WTC11 (cell line): Measurements from ENCODE around the gene ZFHX2. TPM values are rescaled to one million over a fixed set of nuclear protein-coding genes. Genes with fewer than 3 reads are reported as not detected.

Experiments used
- ATAC-seq: fragments of 200-7000 bp; cut with Tn5 transposase; 2 replicates; pipeline ENCODE4 v1.10.0; 2021; ENCODE audit warnings: mild to moderate bottlenecking, moderate library complexity
- CTCF ChIA-PET: fragments of 300-600 bp; sonication (Branson Sonifier 250); formaldehyde crosslinking; loops from one replicate; lab custom pipeline; 2021; ENCODE audit warnings: antibody characterized with exemption; lab: Charles Lee
- POLR2A ChIA-PET: fragments of 350-600 bp; sonication (Branson Sonifier 250); formaldehyde crosslinking; loops from one replicate; lab custom pipeline; 2021; ENCODE audit warnings: antibody characterized with exemption; lab: Charles Lee
- DNase-seq: peaks from one replicate; pipeline ENCODE4 v3.0.0; 2021; ENCODE audit warnings: low spot score
- H3K27ac Mint-ChIP-seq: 2 replicates; pipeline ENCODE4 v1.8.0; 2021; ENCODE audit warnings: mixed read lengths
- H3K27me3 Mint-ChIP-seq: 2 replicates; pipeline ENCODE4 v1.8.0; 2021; ENCODE audit warnings: low read depth, mild to moderate bottlenecking, moderate library complexity, mixed read lengths
- H3K36me3 Mint-ChIP-seq: 2 replicates; pipeline ENCODE4 v1.8.0; 2021; ENCODE audit warnings: mixed read lengths
- H3K4me1 Mint-ChIP-seq: 2 replicates; pipeline ENCODE4 v1.8.0; 2022; ENCODE audit warnings: mixed read lengths
- H3K4me3 Mint-ChIP-seq: 2 replicates; pipeline ENCODE4 v1.8.0; 2021; ENCODE audit warnings: mild to moderate bottlenecking, moderate library complexity, mixed read lengths
- H3K9me3 Mint-ChIP-seq: 2 replicates; pipeline ENCODE4 v1.8.0; 2021; ENCODE audit warnings: mixed read lengths
- ARID4B ChIP-seq: sonication (generic); formaldehyde crosslinking; IDR thresholded peaks from 2 replicates; pipeline ENCODE4 v1.8.0; 2023; ENCODE audit warnings: missing genetic modification reagents, mild to moderate bottlenecking, borderline replicate concordance
- CBFB ChIP-seq: sonication (generic); formaldehyde crosslinking; IDR thresholded peaks from 2 replicates; pipeline ENCODE4 v1.8.1; 2022; ENCODE audit warnings: mild to moderate bottlenecking, low read depth, missing genetic modification reagents
- CREM ChIP-seq: sonication (generic); formaldehyde crosslinking; IDR thresholded peaks from 2 replicates; pipeline ENCODE4 v1.8.1; 2022; ENCODE audit warnings: mild to moderate bottlenecking, missing genetic modification reagents, moderate library complexity
- FOXJ3 ChIP-seq: sonication (generic); formaldehyde crosslinking; IDR thresholded peaks from 2 replicates; pipeline ENCODE4 v1.9.0; 2021; ENCODE audit warnings: missing genetic modification reagents, mild to moderate bottlenecking, borderline replicate concordance
- GRHL2 ChIP-seq: fragments of 250-450 bp; sonication (Bioruptor Pico); IDR thresholded peaks from 2 replicates; pipeline ENCODE4 v1.8.0; 2022; ENCODE audit warnings: mild to moderate bottlenecking, moderate library complexity; ENCODE audit not compliant: insufficient replicate concordance, severe bottlenecking
- IRF2 ChIP-seq: sonication (generic); formaldehyde crosslinking; IDR thresholded peaks from 2 replicates; pipeline ENCODE4 v1.8.0; 2022; ENCODE audit warnings: low read depth, missing genetic modification reagents, borderline replicate concordance
- JAZF1 ChIP-seq: fragments of 250-450 bp; sonication (Bioruptor Pico); IDR thresholded peaks from 2 replicates; pipeline ENCODE4 v1.9.0; 2021; ENCODE audit warnings: moderate library complexity, mild to moderate bottlenecking, inconsistent platforms
- KAT7 ChIP-seq: sonication (generic); formaldehyde crosslinking; IDR thresholded peaks from 2 replicates; pipeline ENCODE4 v1.8.1; 2023; ENCODE audit warnings: missing genetic modification reagents, mild to moderate bottlenecking, borderline replicate concordance
- MLX ChIP-seq: sonication (generic); formaldehyde crosslinking; IDR thresholded peaks from 2 replicates; pipeline ENCODE4 v1.8.1; 2023; ENCODE audit warnings: mild to moderate bottlenecking, missing genetic modification reagents, moderate library complexity
- PRDM15 ChIP-seq: sonication (generic); formaldehyde crosslinking; IDR thresholded peaks from 2 replicates; pipeline ENCODE4 v1.8.0; 2022; ENCODE audit warnings: missing genetic modification reagents
- RELA ChIP-seq: sonication (generic); formaldehyde crosslinking; IDR thresholded peaks from 2 replicates; pipeline ENCODE4 v1.8.1; 2022; ENCODE audit warnings: missing genetic modification reagents, mild to moderate bottlenecking, borderline replicate concordance
- SMAD3 ChIP-seq: sonication (generic); formaldehyde crosslinking; IDR thresholded peaks from 2 replicates; pipeline ENCODE4 v1.8.0; 2022; ENCODE audit warnings: missing genetic modification reagents, mild to moderate bottlenecking, borderline replicate concordance
- ZNF281 ChIP-seq: sonication (generic); formaldehyde crosslinking; IDR thresholded peaks from 2 replicates; pipeline ENCODE4 v1.8.0; 2023; ENCODE audit warnings: mild to moderate bottlenecking, missing genetic modification reagents
- total RNA-seq: library from RNA; stranded (reverse); gene quantifications from 3 replicates; pipeline ENCODE4 v1.2.3, GENCODE V29; 2021
- TF ChIP-seq, protein P1 (sequence below): sonication (generic); formaldehyde crosslinking; IDR thresholded peaks from 2 replicates; pipeline ENCODE4 v1.8.0; 2022; ENCODE audit warnings: mild to moderate bottlenecking, missing genetic modification reagents
- TF ChIP-seq, protein P2 (sequence below): sonication (generic); formaldehyde crosslinking; IDR thresholded peaks from 2 replicates; pipeline ENCODE4 v1.8.0; 2022; ENCODE audit warnings: mild to moderate bottlenecking, missing genetic modification reagents

Gene ZFHX2
- total RNA-seq, 1 experiment from 2014 or later, result 16.4 TPM

- no peak for TF ChIP-seq MLX (CRISPR knock-in tag)
- TF ChIP-seq, all 79 proteins: peak for 0
Observed at GRCh38 chr14:23565626-23566025, 14.1 kb upstream of the ZFHX2 start (continued).

DNA sequence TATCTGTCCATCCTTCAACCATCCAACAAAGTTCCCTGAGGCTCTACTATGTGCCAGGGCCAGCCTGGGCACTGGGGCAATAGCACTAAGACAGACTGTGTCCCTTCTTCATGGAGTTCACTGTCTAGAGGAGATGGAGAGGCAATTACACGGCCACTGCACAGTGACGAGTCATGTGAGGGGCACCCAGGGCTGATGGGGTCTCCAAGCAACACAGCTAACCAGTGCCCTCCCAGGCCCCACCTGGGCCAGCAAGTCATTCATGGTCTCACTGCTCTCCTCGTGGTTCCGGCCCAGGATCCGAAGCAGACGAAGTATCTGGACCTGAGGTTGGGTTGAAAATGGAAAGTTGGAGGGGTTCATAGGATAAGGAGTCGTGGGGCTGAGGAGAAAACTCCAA lies 13.3 kb upstream of the ZFHX2 start:
- Mint-ChIP-seq H3K4me3 (no peak overlapping the region), H3K4me1 (peaks cover 37% of the 10 kb centered on the region), H3K27ac (no peak overlapping the region), H3K27me3 (no peaks in the 10 kb centered on the region), H3K9me3 (no peaks in the 10 kb centered on the region), H3K36me3 (peaks cover 30% of the 10 kb centered on the region)
- CTCF ChIA-PET, result interaction anchor here (0.7 to 8.7 kb wide), 3 partner anchors 26 to 84 kb away, joined by 3 to 377 read pairs (median 5); no protein-coding TSS in a partner anchor
- POLR2A ChIA-PET, result no interaction called here
- ATAC-seq (no peak), DNase-seq (no peak)
- TF ChIP-seq, protein P1, sequence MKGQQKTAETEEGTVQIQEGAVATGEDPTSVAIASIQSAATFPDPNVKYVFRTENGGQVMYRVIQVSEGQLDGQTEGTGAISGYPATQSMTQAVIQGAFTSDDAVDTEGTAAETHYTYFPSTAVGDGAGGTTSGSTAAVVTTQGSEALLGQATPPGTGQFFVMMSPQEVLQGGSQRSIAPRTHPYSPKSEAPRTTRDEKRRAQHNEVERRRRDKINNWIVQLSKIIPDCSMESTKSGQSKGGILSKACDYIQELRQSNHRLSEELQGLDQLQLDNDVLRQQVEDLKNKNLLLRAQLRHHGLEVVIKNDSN (CRISPR knock-in tag), result no peak
- no peak for TF ChIP-seq ARID4B (CRISPR knock-in tag)
- TF ChIP-seq, protein P2, sequence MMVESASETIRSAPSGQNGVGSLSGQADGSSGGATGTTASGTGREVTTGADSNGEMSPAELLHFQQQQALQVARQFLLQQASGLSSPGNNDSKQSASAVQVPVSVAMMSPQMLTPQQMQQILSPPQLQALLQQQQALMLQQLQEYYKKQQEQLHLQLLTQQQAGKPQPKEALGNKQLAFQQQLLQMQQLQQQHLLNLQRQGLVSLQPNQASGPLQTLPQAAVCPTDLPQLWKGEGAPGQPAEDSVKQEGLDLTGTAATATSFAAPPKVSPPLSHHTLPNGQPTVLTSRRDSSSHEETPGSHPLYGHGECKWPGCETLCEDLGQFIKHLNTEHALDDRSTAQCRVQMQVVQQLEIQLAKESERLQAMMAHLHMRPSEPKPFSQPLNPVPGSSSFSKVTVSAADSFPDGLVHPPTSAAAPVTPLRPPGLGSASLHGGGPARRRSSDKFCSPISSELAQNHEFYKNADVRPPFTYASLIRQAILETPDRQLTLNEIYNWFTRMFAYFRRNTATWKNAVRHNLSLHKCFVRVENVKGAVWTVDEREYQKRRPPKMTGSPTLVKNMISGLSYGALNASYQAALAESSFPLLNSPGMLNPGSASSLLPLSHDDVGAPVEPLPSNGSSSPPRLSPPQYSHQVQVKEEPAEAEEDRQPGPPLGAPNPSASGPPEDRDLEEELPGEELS (CRISPR knock-in tag), result no peak
- no peak for TF ChIP-seq PRDM15 (CRISPR knock-in tag)
- no peak for TF ChIP-seq GRHL2 (CRISPR knock-in tag)
- no peak for TF ChIP-seq CBFB (CRISPR knock-in tag)
- TF ChIP-seq SMAD3 (CRISPR knock-in tag), result no peak
- no peak for TF ChIP-seq IRF2 (CRISPR knock-in tag)
- no peak for TF ChIP-seq FOXJ3 (CRISPR knock-in tag)
- no peak for TF ChIP-seq KAT7
- TF ChIP-seq JAZF1, result no peak
- TF ChIP-seq MLX (CRISPR knock-in tag), result no peak
- TF ChIP-seq CREM (CRISPR knock-in tag), result no peak
- TF ChIP-seq RELA (CRISPR knock-in tag), result no peak
- no peak for TF ChIP-seq ZNF281 (CRISPR knock-in tag)
